ENCODE results near the gene ITGA2B.
"Not testable (repeated sequence)": the region's sequence is repeated elsewhere in the genome, so short reads cannot be mapped to it uniquely, and the experiment has no call there.

The ITGA2B gene

DNA sequence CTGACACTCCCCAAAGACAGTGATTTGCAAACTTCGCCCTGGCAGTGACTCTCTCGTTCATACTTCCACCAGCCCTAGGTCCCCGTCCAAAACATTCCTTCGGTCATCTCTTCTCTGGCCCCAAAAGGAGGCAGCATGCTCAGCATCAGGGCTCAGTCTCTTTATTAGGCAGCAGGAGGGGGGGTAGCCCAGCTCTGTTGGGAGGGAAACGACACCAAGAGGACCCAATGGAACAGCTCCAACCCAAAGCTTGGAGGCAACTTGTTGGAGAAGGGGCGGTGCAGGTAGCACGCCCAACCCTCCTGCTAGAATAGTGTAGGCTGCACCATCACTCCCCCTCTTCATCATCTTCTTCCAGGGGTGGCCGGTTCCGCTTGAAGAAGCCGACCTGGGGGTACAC, 17.4 kb downstream of the ITGA2B start:
- in situ Hi-C loops (cut with MboI; ENCODE audit: low sequenced_read_pairs, unreplicated experiment): no loop called here
- no peak for DNase-seq (ENCODE audit: low spot score)
- TF ChIP-seq, protein P1, sequence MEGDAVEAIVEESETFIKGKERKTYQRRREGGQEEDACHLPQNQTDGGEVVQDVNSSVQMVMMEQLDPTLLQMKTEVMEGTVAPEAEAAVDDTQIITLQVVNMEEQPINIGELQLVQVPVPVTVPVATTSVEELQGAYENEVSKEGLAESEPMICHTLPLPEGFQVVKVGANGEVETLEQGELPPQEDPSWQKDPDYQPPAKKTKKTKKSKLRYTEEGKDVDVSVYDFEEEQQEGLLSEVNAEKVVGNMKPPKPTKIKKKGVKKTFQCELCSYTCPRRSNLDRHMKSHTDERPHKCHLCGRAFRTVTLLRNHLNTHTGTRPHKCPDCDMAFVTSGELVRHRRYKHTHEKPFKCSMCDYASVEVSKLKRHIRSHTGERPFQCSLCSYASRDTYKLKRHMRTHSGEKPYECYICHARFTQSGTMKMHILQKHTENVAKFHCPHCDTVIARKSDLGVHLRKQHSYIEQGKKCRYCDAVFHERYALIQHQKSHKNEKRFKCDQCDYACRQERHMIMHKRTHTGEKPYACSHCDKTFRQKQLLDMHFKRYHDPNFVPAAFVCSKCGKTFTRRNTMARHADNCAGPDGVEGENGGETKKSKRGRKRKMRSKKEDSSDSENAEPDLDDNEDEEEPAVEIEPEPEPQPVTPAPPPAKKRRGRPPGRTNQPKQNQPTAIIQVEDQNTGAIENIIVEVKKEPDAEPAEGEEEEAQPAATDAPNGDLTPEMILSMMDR (IDR thresholded peaks at IDR 0.05; ENCODE audit: borderline replicate concordance, control extremely low read depth, extremely low read depth, insufficient read depth, missing control alignments): no peak

DNA sequence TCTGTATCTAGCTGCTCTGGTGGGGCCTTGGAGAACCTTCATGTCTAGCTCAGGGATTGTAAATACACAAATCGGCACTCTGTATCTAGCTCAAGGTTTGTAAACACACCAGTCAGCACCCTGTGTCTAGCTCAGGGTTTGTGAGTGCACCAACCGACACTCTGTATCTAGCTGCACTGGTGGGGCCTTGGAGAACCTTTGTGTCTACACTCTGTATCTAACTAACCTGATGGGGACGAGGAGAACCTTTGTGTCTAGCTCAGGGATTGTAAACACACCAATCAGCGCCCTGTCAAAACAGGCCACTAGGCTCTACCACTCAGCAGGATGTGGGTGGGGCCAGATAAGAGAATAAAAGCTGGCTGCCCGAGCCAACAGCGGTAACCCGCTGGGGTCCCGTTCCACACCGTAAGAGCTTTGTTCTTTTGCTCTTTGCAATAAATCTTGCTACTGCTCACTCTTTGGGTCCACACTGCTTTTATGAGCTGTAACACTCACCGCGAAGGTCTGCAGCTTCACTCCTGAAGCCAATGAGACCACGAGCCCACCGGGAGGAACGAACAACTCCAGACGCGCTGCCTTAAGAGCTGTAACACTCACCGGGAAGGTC, 19.9 kb downstream of the ITGA2B start:
- DNase-seq (ENCODE audit: low spot score); in situ Hi-C loops (cut with MboI; ENCODE audit: low sequenced_read_pairs, unreplicated experiment): not testable (repeated sequence)

DNA sequence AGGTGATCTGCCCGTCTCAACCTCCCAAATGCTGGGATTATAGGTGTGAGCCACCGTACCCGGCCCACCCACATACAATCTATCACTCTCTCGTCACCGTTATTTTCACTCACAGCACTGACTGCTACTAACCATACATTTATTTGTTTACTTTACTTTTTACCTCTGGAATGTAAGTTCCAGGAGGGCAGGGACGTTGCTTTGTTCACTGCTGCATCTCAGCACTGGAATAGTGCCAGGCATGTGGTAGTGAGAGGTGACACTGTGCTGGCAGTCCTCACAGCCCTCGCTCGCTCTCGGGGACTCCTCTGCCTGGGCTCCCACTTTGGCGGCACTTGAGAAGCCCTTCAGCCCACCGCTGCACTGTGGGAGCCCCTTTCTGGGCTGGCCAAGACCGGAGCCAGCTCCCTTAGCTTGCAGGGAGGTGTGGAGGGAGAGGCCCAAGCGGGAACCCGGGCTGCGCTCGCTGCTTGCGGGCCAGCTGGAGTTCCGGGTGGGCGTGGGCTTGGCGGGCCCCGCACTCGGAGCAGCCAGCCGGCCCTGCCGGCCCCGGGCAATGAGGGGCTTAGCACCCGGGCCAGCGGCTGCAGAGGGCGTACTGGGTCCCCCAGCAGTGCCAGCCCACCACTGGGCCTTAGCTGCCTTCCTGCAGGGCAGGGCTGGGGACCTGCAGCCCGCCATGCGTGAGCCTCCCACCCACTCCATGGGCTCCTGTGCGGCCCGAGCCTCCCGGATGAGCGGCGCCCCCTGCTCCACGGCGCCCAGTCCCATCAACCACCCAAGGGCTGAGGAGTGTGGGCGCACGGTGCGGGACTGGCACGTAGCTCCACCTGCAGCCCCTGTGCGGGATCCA, 20.8 kb downstream of the ITGA2B start:
- in situ Hi-C loops (cut with MboI; ENCODE audit: low sequenced_read_pairs, unreplicated experiment); DNase-seq (ENCODE audit: low spot score): not testable (repeated sequence)

DNA sequence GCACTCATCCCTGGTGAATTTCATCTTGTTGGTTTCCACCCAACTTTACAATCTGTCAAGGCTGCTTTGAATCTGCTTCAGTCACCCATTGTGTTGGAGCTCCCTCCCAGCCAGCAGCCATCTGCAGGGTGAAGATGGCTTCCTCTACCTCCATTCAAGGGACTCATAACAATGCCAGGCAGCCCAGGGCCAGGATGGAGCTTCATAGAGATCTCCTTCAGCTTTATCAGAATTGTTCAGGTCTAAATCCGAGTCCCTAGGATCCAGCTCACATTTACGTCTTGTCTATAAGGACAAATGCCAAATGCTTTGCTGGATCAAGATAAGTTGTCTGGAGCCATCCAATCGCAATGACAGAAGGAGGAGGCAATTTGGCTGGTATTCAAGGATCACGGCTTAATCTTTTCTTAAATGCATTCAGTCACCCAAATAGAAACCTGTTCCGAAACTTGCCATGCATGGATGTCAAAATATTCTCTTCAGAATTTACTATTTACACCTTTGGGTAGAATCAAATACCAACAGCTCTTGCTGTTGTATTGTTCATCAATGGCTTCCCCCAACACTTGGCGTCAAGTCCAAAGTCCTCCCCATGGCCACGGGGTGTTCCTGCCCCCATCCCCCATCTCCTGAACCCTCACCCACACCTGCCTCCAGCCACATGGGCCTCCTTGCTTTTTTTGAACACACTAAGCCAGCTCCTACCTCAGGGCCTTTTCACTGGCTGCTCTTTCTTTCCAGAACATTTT, 22.0 kb downstream of the ITGA2B start:
- in situ Hi-C loops (cut with MboI; ENCODE audit: low sequenced_read_pairs, unreplicated experiment): no loop called here
- TF ChIP-seq, protein P1 (IDR thresholded peaks at IDR 0.05; ENCODE audit: borderline replicate concordance, control extremely low read depth, extremely low read depth, insufficient read depth, missing control alignments): no peak

DNA sequence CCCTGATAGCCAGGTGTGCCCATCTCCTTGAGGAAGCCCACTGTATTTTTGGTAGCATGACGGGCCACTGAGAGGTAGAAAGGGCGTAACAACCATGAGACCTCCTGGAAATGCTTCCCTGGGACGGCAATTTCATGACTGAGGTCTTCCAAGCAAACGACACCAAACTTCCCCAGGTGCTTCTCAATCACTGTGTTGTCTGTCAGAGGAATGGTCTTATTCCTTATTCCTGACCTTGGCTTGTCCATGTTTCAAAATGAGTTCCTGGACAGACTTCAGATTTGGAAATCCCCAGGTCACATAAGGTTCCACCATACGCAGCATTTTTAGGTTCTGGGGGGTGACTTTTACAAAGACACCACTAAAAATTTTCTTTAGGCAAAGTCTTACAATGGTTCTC, 24.4 kb downstream of the ITGA2B start:
- DNase-seq (ENCODE audit: low spot score); in situ Hi-C loops (cut with MboI; ENCODE audit: low sequenced_read_pairs, unreplicated experiment): not testable (repeated sequence)

More for the DNA sequence above, 22.0 kb downstream of the ITGA2B start:
- no peak for DNase-seq (ENCODE audit: low spot score)

DNA sequence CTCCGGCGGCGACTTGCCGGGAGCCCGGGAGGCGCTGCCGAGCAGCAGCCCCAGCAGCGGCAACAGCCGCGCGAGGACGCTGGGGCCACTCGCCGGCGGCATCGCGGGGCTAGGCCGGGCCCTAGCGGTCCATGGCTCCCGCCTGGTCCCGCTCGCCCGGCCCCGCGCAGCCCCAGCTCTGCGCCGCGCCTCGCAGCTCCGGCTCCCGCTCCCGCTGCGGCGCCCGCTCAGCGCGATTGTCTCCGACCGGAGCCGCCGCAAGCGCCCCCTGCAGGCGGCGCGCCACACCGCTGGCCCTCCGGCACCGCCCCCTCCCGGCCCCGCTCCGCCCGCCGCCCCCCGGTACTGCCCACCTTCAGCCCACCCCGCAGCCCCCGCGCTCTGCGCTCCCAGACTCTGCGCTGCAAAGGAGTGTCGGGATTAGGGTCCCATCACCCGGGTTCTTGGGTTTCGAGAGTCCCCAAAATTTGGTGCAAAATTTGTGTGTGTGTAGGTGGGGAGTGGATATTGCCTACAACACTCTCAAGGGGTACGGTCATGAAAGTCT, 25.8 kb downstream of the ITGA2B start, which contains the start of gene FAM171A2:
Gene FAM171A2, minus strand, starts transcription at position 241 of the 547 bp plus-strand sequence. Its CDS starts 139 bp downstream, at position 102.
- in situ Hi-C loops (cut with MboI; ENCODE audit: low sequenced_read_pairs, unreplicated experiment): no loop called here
- DNase-seq (ENCODE audit: low spot score): peak; percentile 92
- TF ChIP-seq, protein P1 (IDR thresholded peaks at IDR 0.05; ENCODE audit: borderline replicate concordance, control extremely low read depth, extremely low read depth, insufficient read depth, missing control alignments): peak; percentile 85

DNA sequence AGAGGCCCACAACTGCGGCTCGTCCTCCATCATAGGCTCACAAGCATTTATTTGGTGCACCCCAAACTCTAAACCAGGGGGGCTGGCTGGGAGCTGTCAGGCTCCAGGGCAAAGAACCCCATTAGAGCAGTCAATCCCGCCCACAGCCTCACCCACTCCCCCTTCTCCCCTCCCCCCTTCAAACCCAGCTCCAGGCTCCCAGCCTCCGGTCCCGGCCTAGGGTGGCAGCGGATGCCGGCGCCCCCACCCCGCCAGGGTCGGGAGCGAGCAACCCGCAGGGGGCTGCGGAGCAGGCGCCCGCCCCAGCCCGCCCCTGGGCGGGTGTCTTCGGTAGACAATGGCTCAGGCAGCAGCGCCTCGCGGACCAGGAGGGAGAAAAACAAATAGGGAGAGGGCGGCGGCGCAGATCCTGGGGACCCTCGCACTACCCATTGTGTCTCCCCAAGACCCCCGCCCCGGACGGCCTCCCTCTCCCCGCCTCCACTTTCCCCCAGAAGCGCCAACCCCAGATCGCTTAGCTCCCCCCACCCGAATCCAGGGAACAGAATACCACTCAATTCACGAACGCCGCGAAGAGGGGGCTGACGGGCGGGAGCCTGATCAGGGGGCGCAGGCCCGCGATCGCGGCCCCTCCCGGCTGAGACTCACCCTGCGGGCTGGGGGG, 26.4 kb downstream of the ITGA2B start:
- in situ Hi-C loops (cut with MboI; ENCODE audit: low sequenced_read_pairs, unreplicated experiment): no loop called here
- TF ChIP-seq, protein P1 (IDR thresholded peaks at IDR 0.05; ENCODE audit: borderline replicate concordance, control extremely low read depth, extremely low read depth, insufficient read depth, missing control alignments): no peak
- DNase-seq (ENCODE audit: low spot score): peak; percentile 75

Data from GM13976 (cell line).